Measurements from ENCODE around the gene CARD10. TPM values are rescaled to one million over a fixed set of nuclear protein-coding genes. Genes with fewer than 3 reads are reported as not detected.

Gene CARD10
- total and polyA plus RNA-seq, 2 of the 13 experiments (the other 11 are each of a cell fraction or from before 2014, with no cell fraction given) = 35.2 to 55.8 TPM

DNA sequence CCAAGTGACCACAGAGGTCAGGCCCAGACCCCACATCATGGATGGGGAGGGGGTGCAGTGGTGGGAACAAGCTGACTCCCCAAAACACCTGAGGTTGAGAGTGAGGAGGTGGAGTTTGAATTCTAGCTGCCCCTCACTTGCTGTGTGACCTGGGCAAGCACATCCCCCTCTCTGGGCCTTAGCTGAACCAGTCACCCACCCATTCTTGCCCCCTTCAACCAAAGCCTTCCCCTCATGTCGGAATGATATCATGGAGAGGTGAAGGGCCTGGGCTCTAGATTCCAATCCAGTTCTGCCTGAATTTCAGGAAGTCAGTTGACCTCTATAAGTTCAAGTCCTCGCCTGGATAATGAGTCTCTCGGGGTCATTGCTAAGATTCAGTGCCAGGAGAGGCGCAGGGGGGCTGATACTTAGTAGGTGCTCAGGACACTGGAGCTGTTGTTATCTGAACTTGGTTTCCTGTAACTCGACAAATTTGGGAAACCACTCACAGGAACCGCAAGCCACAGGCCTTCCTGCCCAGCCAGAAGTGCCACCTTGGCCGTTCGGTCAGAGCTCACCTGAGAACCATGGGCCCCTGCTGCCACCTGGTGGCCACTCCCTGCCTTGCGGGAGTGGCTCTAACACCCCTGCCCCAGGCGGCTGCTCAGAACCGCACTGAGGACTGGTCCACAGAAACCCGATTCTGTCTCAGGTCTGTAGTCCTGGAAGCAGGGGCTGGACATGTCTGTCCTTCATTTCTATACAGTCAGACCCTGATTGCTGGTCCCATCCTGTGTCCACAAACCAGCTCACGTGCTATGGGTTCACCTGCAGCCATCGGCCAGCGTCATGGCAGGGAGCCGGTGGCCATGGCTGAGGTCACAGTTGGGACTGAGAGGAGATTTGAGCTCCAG, 47.9 kb upstream of the CARD10 start (continued):
- TF ChIP-seq SOX13 (IDR thresholded peaks at IDR 0.05) (no peak), SOX13 (CRISPR knock-in tag; conservative IDR thresholded peaks at IDR 0.05 in 1 of 2, IDR thresholded peaks at IDR 0.05 in 1 of 2) (0 out of 4 replicates have a peak, but pooled peaks of 1 of the 2 experiments have one; percentile 7), NR1H2 (CRISPR knock-in tag; IDR thresholded peaks at IDR 0.05; ENCODE audit: borderline replicate concordance, low read depth) (no peak), CBX1 (IDR thresholded peaks at IDR 0.05; ENCODE audit: low read depth) (no peak), GTF3A (CRISPR knock-in tag; conservative IDR thresholded peaks at IDR 0.05) (no peak), ZNF616 (CRISPR knock-in tag; IDR thresholded peaks at IDR 0.05; ENCODE audit: low read depth) (no peak), PBX3 (CRISPR knock-in tag; IDR thresholded peaks at IDR 0.05; ENCODE audit: borderline replicate concordance) (no peak), ZNF672 (CRISPR knock-in tag; IDR thresholded peaks at IDR 0.05) (no peak), RAD51 (IDR thresholded peaks at IDR 0.05; ENCODE audit: borderline replicate concordance) (no peak), ZNF446 (CRISPR knock-in tag; IDR thresholded peaks at IDR 0.05) (0 out of 2 replicates have a peak, but pooled peaks have one; percentile 38), MAF1 (CRISPR knock-in tag; IDR thresholded peaks at IDR 0.05; ENCODE audit: borderline replicate concordance) (no peak), RELA (CRISPR knock-in tag; IDR thresholded peaks at IDR 0.05) (no peak), ZNF552 (CRISPR knock-in tag; IDR thresholded peaks at IDR 0.05; ENCODE audit: borderline replicate concordance) (no peak), SAP130 (CRISPR knock-in tag; IDR thresholded peaks at IDR 0.05; ENCODE audit: low read depth) (peak; percentile 33), GPN1 (CRISPR knock-in tag; IDR thresholded peaks at IDR 0.05; ENCODE audit: borderline replicate concordance) (no peak), CENPBD1 (CRISPR knock-in tag; IDR thresholded peaks at IDR 0.05; ENCODE audit: borderline replicate concordance, low read depth) (no peak), GZF1 (CRISPR knock-in tag; IDR thresholded peaks at IDR 0.05) (no peak), ETV5 (CRISPR knock-in tag; IDR thresholded peaks at IDR 0.05; ENCODE audit: borderline replicate concordance) (no peak; the same call in 1 of the 2 replicates), ZNF598 (CRISPR knock-in tag; IDR thresholded peaks at IDR 0.05; ENCODE audit: borderline replicate concordance) (no peak), MIER3 (CRISPR knock-in tag; IDR thresholded peaks at IDR 0.05; ENCODE audit: borderline replicate concordance) (0 out of 2 replicates have a peak, but pooled peaks have one; percentile 18), ATF2 (CRISPR knock-in tag; IDR thresholded peaks at IDR 0.05) (peak; percentile 52; the same call in 1 of the 2 replicates)
- TF ChIP-seq, protein P1, sequence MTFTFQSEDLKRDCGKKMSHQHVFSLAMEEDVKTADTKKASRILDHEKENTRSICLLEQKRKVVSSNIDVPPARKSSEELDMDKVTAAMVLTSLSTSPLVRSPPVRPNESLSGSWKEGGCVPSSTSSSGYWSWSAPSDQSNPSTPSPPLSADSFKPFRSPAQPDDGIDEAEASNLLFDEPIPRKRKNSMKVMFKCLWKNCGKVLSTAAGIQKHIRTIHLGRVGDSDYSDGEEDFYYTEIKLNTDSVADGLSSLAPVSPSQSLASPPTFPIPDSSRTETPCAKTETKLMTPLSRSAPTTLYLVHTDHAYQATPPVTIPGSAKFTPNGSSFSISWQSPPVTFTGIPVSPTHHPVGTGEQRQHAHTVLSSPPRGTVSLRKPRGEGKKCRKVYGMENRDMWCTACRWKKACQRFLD (CRISPR knock-in tag; IDR thresholded peaks at IDR 0.05; ENCODE audit: borderline replicate concordance) = no peak

Data from HepG2 (cell line).